ENCODE data around the gene LRRFIP2.
"Not testable (repeated sequence)": the region's sequence is repeated elsewhere in the genome, so short reads cannot be mapped to it uniquely, and the experiment has no call there.

LRRFIP2 gene

DNA sequence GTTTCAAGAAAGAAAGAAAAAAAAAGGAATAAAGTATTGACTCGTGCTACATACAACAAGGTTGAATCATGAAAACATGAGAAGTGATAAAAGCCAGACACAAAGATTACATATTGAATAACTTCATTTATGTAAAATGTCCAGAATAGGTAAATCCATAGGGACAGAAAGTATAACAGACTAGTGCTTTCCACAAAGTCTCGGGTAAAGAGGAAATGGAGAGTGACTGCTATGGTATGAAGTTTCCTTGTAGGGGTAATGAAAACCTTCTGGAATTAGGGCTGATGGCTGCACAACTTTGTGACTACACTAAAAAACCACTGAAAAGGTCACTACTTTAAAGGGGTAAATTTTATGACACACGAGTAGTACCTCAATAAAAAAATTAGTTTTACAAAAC, 13.0 kb downstream of the LRRFIP2 start:
- TF ChIP-seq, protein P1, sequence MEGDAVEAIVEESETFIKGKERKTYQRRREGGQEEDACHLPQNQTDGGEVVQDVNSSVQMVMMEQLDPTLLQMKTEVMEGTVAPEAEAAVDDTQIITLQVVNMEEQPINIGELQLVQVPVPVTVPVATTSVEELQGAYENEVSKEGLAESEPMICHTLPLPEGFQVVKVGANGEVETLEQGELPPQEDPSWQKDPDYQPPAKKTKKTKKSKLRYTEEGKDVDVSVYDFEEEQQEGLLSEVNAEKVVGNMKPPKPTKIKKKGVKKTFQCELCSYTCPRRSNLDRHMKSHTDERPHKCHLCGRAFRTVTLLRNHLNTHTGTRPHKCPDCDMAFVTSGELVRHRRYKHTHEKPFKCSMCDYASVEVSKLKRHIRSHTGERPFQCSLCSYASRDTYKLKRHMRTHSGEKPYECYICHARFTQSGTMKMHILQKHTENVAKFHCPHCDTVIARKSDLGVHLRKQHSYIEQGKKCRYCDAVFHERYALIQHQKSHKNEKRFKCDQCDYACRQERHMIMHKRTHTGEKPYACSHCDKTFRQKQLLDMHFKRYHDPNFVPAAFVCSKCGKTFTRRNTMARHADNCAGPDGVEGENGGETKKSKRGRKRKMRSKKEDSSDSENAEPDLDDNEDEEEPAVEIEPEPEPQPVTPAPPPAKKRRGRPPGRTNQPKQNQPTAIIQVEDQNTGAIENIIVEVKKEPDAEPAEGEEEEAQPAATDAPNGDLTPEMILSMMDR (IDR thresholded peaks at IDR 0.05; ENCODE audit: low read depth, low read length, missing control alignments) = no peak
- no peak for DNase-seq (ENCODE audit: low read depth)
- no peak overlapping the region for H3K4me3 ChIP-seq (ENCODE audit: low read depth, low read length)

DNA sequence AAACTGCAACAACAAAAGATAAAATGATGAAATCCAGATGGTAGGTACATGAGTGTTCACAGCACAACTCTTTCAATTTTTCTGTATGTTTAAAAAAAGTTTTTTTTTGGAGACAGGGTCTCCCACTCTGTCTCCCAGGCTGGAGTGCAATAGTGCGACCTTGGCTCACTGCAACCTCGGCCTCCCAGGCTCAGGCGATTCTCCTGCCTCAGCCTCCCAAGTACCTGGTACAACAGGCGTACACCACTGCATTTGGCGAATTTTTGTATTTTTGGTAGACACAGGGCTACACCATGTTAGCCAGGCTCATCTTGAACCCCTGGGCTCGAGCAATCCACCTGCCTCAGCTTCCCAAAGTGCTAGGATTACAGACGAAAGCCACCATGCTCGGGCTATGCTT, 18.6 kb downstream of the LRRFIP2 start:
- no peak overlapping the region for H3K4me3 ChIP-seq (ENCODE audit: low read depth, low read length)
- TF ChIP-seq, protein P1 (IDR thresholded peaks at IDR 0.05; ENCODE audit: low read depth, low read length, missing control alignments) = no peak
- no peak for DNase-seq (ENCODE audit: low read depth)

DNA sequence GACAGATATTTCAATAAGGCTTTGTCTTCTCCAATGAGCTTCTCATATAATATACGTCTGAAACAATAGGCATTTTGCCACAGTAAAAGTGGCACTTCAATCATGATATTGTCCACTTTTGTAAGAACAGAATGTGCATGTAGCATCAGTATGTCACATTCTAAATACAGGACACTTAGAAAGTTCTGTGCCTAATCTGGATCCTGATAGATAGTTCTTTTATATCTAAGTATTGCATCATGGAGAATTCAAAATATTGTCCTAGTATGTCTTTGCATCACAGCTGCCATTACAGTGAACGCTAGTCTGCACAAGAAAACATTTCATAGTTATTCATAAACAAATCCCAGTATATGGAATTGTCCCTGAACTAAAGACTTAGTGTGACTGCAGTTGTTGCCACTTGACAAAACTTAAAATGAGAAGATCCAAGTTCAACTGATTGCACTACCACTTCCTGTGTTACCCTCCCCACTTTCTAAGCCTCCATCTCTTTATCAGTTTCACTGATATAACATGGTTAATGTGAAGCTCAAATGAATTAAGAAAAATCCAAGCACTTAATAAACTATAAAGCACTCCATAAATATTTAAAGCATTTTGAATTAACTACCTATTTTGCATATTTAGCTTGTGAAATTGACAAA, 19.6 kb downstream of the LRRFIP2 start:
- no peak overlapping the region for H3K4me3 ChIP-seq (ENCODE audit: low read depth, low read length)
- TF ChIP-seq, protein P1 (IDR thresholded peaks at IDR 0.05; ENCODE audit: low read depth, low read length, missing control alignments) = no peak
- no peak for DNase-seq (ENCODE audit: low read depth)

DNA sequence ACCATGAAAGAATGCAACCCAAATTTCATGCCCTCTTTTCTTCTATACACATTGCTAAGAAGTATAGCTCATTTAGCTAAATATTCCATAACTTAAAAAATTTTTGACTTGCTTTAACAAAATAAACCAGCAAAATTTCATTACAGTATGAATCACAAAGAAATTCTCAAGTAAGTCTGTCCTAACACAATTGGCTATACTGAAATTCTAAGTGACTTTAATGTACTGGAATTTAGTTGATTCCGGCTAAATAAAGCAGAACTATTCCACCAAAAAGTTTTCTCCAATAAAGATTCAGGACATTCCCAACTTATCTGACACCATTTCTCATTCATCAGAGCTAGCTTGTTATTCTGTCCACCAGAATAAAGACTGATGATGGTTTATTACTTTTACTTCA, 23.8 kb downstream of the LRRFIP2 start:
- TF ChIP-seq, protein P1 (IDR thresholded peaks at IDR 0.05; ENCODE audit: low read depth, low read length, missing control alignments) = no peak

DNA sequence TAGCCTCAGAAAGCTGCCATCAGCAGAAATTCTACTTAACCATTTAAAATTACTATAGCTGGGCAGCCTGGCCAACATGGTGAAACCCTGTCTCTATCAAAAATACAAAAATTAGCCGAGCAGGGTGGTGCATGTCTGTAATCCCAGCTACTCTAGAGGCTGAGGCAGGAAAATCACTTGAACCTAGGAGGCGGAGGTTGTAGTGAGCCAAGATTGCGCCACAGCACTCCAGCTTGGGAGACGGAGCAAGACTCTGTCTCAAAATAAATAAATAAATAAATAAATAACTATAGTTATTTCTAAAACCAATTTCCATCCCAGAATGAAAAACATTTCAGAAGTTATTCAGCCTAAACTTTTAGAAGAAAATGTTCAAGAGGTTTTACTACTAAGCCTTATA, 25.1 kb downstream of the LRRFIP2 start:
- TF ChIP-seq, protein P1 (IDR thresholded peaks at IDR 0.05; ENCODE audit: low read depth, low read length, missing control alignments) = no peak
- no peak for DNase-seq (ENCODE audit: low read depth)
- no peak overlapping the region for H3K4me3 ChIP-seq (ENCODE audit: low read depth, low read length)

More for the DNA sequence above, 23.8 kb downstream of the LRRFIP2 start:
- no peak for DNase-seq (ENCODE audit: low read depth)
- no peak overlapping the region for H3K4me3 ChIP-seq (ENCODE audit: low read depth, low read length)

DNA sequence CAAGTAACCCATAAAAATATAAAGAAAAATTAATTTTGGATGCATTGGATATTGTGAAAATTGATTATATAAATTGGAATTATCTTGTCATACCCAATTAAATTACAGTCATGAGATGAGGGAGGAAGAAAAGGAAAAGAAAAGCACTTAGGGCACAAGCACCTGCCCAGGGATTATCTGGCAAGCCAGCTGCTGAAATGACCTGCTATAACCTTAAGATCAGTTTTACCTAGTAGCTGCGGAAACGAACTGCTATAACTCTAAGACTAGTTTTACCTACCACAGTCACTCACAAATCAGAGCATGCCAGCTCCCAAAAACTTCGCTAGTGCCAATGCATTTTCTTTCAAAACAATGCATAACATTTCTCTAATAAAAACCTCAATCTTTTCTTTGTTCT, 26.2 kb downstream of the LRRFIP2 start:
- no peak for DNase-seq (ENCODE audit: low read depth)
- TF ChIP-seq, protein P1 (IDR thresholded peaks at IDR 0.05; ENCODE audit: low read depth, low read length, missing control alignments) = no peak
- H3K4me3 ChIP-seq (ENCODE audit: low read depth, low read length) = no peak overlapping the region

DNA sequence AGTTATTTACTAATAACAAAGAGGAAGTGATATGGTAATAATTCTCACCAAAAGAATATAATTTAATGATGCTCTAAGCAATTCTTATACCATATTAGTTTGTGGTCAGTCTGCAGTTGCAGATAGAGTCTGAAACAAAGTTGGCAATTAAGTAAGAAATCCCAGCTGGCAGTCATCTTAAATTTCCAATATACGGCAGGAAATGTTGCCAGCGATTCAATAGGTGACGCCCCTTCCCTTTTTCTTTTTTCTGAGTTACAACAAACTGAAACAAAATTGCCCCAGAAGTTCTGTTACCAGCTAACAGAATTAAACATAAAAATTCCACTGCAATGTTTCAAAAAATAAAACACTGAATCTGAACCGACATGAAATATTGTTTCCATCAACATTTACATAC, 26.7 kb downstream of the LRRFIP2 start:
- TF ChIP-seq, protein P1 (IDR thresholded peaks at IDR 0.05; ENCODE audit: low read depth, low read length, missing control alignments) = no peak
- no peak for DNase-seq (ENCODE audit: low read depth)
- H3K4me3 ChIP-seq (ENCODE audit: low read depth, low read length) = no peak overlapping the region

DNA sequence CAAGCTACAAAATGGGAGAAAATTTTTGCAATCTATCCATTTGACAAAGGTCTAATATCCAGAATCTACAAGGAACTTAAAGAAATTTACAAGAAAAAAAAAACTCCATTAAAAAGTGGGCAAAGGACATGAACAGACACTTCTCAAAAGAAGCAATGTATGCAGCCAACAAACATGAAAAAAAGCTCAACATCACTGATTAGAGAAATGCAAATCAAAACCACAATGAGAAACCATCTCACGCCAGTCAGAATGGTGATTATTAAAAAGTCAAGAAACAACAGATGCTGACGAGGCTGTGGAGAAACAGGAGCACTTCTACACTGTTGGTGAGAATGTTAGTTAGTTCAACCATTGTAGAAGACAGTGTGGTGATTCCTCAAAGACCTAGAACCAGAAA, 27.5 kb downstream of the LRRFIP2 start:
- not testable (repeated sequence) for DNase-seq (ENCODE audit: low read depth); H3K4me3 ChIP-seq (ENCODE audit: low read depth, low read length)
